Stimulated activated CD4-positive, alpha-beta T cell treated with anti-CD3 and anti-CD28 coated beads, Interleukin-1b, Interleukin-23, amount 100 ng/mL, for 24 hours (primary cell): ENCODE data around the gene ABCF2.

Source experiments
- DNase-seq, 4 experiments: peaks; one replicate each; pipeline ENCODE4 v3.0.0-alpha.2; 2020; ENCODE audit warnings: low read depth in 4 of 4, low spot score in 1 of 4

Gene ABCF2

GRCh38 chr7:151252961-151253711, 26.1 kb upstream of the ABCF2 start:
- DNase-seq = no peak

GRCh38 chr7:151252561-151252835, 25.5 kb upstream of the ABCF2 start:
- no peak for DNase-seq

- DNase-seq = no peak
Measured at GRCh38 chr7:151251689-151252560, 24.9 kb upstream of the ABCF2 start.

- no peak for DNase-seq
Measured at GRCh38 chr7:151251328-151251688, 24.3 kb upstream of the ABCF2 start.

GRCh38 chr7:151250181-151251132, 23.5 kb upstream of the ABCF2 start:
- DNase-seq = no peak

GRCh38 chr7:151249732-151250072, 22.7 kb upstream of the ABCF2 start:
- DNase-seq = no peak

GRCh38 chr7:151249034-151249731, 22.2 kb upstream of the ABCF2 start:
- DNase-seq = no peak

- no peak for DNase-seq
Measured at GRCh38 chr7:151248346-151249033, 21.5 kb upstream of the ABCF2 start, which contains the start of gene SMARCD3. Gene SMARCD3 (minus strand): TSS chr7:151248694. CDS start chr7:151248562, 132 bp downstream.

GRCh38 chr7:151247611-151248345, 20.8 kb upstream of the ABCF2 start:
- no peak for DNase-seq

GRCh38 chr7:151246851-151247580, 20.0 kb upstream of the ABCF2 start:
- DNase-seq = no peak

- DNase-seq = no peak
Measured at GRCh38 chr7:151246102-151246850, 19.3 kb upstream of the ABCF2 start.

- DNase-seq = peak in 2 of 4 experiments; percentile 40 to 56
Measured at GRCh38 chr7:151245360-151246101, 18.5 kb upstream of the ABCF2 start.

- DNase-seq = no peak
Measured at GRCh38 chr7:151244841-151245346, 17.9 kb upstream of the ABCF2 start.

GRCh38 chr7:151244196-151244840, 17.3 kb upstream of the ABCF2 start:
- peak in 1 of 4 experiments; percentile 52 for DNase-seq

- no peak for DNase-seq
Measured at GRCh38 chr7:151243408-151244195, 16.6 kb upstream of the ABCF2 start.

GRCh38 chr7:151243045-151243349, 16.0 kb upstream of the ABCF2 start:
- DNase-seq = no peak
